ENCODE measurements around the gene FRMPD4. TPM values are rescaled to one million over a fixed set of nuclear protein-coding genes. Genes with fewer than 3 reads are reported as not detected.

The FRMPD4 gene
- total and polyA plus RNA-seq, 2 experiments from 2014 or later = 0.19 to 0.80 TPM

DNA sequence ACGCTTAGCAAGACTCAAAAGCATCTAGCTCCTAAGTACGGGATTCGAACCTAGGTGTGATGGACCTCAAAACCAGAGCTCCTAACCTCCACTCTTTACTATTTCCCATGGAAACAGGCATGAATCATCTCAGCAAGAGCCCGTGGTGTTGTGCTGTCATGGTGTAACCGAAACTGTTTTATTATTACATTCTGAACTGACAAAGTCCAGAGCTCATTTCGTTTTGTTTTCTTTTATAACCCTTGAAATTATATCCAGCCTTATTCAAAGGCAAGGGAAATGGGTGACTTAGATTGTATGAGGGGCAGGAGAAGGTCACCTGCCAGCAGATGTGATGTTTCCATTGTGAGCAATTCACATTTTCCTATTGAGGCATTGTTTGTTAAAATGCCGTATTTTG, 301.1 kb downstream of the FRMPD4 start:
- no peaks in the 10 kb centered on the region for H3K27me3 ChIP-seq (ENCODE audit: insufficient read depth)
- TF ChIP-seq, protein P1, sequence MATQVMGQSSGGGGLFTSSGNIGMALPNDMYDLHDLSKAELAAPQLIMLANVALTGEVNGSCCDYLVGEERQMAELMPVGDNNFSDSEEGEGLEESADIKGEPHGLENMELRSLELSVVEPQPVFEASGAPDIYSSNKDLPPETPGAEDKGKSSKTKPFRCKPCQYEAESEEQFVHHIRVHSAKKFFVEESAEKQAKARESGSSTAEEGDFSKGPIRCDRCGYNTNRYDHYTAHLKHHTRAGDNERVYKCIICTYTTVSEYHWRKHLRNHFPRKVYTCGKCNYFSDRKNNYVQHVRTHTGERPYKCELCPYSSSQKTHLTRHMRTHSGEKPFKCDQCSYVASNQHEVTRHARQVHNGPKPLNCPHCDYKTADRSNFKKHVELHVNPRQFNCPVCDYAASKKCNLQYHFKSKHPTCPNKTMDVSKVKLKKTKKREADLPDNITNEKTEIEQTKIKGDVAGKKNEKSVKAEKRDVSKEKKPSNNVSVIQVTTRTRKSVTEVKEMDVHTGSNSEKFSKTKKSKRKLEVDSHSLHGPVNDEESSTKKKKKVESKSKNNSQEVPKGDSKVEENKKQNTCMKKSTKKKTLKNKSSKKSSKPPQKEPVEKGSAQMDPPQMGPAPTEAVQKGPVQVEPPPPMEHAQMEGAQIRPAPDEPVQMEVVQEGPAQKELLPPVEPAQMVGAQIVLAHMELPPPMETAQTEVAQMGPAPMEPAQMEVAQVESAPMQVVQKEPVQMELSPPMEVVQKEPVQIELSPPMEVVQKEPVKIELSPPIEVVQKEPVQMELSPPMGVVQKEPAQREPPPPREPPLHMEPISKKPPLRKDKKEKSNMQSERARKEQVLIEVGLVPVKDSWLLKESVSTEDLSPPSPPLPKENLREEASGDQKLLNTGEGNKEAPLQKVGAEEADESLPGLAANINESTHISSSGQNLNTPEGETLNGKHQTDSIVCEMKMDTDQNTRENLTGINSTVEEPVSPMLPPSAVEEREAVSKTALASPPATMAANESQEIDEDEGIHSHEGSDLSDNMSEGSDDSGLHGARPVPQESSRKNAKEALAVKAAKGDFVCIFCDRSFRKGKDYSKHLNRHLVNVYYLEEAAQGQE (IDR thresholded peaks at IDR 0.05; ENCODE audit: unreplicated experiment) = no peak
- TF ChIP-seq ZNF331 (CRISPR knock-in tag; IDR thresholded peaks at IDR 0.05; ENCODE audit: low read depth) (no peak), STAT1 (IDR thresholded peaks at IDR 0.05; ENCODE audit: unreplicated experiment) (no peak), POLR2AphosphoS5 (IDR thresholded peaks at IDR 0.05; ENCODE audit: low read depth) (no peak), ZNF114 (CRISPR knock-in tag; IDR thresholded peaks at IDR 0.05) (no peak), JUNB (IDR thresholded peaks at IDR 0.05; ENCODE audit: unreplicated experiment) (no peak), NANOG (IDR thresholded peaks at IDR 0.05; ENCODE audit: borderline replicate concordance) (no peak)
- TF ChIP-seq, protein P2, sequence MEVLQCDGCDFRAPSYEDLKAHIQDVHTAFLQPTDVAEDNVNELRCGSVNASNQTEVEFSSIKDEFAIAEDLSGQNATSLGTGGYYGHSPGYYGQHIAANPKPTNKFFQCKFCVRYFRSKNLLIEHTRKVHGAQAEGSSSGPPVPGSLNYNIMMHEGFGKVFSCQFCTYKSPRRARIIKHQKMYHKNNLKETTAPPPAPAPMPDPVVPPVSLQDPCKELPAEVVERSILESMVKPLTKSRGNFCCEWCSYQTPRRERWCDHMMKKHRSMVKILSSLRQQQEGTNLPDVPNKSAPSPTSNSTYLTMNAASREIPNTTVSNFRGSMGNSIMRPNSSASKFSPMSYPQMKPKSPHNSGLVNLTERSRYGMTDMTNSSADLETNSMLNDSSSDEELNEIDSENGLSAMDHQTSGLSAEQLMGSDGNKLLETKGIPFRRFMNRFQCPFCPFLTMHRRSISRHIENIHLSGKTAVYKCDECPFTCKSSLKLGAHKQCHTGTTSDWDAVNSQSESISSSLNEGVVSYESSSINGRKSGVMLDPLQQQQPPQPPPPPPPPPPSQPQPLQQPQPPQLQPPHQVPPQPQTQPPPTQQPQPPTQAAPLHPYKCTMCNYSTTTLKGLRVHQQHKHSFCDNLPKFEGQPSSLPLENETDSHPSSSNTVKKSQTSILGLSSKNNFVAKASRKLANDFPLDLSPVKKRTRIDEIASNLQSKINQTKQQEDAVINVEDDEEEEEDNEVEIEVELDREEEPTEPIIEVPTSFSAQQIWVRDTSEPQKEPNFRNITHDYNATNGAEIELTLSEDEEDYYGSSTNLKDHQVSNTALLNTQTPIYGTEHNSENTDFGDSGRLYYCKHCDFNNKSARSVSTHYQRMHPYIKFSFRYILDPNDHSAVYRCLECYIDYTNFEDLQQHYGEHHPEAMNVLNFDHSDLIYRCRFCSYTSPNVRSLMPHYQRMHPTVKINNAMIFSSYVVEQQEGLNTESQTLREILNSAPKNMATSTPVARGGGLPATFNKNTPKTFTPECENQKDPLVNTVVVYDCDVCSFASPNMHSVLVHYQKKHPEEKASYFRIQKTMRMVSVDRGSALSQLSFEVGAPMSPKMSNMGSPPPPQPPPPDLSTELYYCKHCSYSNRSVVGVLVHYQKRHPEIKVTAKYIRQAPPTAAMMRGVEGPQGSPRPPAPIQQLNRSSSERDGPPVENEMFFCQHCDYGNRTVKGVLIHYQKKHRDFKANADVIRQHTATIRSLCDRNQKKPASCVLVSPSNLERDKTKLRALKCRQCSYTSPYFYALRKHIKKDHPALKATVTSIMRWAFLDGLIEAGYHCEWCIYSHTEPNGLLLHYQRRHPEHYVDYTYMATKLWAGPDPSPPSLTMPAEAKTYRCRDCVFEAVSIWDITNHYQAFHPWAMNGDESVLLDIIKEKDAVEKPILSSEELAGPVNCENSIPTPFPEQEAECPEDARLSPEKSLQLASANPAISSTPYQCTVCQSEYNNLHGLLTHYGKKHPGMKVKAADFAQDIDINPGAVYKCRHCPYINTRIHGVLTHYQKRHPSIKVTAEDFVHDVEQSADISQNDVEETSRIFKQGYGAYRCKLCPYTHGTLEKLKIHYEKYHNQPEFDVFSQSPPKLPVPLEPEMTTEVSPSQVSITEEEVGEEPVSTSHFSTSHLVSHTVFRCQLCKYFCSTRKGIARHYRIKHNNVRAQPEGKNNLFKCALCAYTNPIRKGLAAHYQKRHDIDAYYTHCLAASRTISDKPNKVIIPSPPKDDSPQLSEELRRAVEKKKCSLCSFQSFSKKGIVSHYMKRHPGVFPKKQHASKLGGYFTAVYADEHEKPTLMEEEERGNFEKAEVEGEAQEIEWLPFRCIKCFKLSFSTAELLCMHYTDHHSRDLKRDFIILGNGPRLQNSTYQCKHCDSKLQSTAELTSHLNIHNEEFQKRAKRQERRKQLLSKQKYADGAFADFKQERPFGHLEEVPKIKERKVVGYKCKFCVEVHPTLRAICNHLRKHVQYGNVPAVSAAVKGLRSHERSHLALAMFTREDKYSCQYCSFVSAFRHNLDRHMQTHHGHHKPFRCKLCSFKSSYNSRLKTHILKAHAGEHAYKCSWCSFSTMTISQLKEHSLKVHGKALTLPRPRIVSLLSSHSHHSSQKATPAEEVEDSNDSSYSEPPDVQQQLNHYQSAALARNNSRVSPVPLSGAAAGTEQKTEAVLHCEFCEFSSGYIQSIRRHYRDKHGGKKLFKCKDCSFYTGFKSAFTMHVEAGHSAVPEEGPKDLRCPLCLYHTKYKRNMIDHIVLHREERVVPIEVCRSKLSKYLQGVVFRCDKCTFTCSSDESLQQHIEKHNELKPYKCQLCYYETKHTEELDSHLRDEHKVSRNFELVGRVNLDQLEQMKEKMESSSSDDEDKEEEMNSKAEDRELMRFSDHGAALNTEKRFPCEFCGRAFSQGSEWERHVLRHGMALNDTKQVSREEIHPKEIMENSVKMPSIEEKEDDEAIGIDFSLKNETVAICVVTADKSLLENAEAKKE (CRISPR knock-in tag; IDR thresholded peaks at IDR 0.05) = no peak
- no peak overlapping the region for H2AFZ ChIP-seq
- H3K36me3 ChIP-seq (ENCODE audit: insufficient read depth) = no peaks in the 10 kb centered on the region
- Mint-ChIP-seq H3K9me3 (no peaks in the 10 kb centered on the region), H3K36me3 (ENCODE audit: low read depth) (no peaks in the 10 kb centered on the region), H3K4me3 (no peak overlapping the region), H3K27me3 (ENCODE audit: insufficient read depth, low read depth, poor library complexity) (no peaks in the 10 kb centered on the region), H3K27ac (no peak overlapping the region), H3K4me1 (peaks cover 20% of the 10 kb centered on the region; the same call in 2 of the 3 replicates)
- H4K20me1 ChIP-seq (replicated peaks; ENCODE audit: insufficient read depth) = no peaks in the 10 kb centered on the region
- H3K4me2 ChIP-seq = no peak overlapping the region
- H3K79me2 ChIP-seq (replicated peaks; ENCODE audit: insufficient read depth) = no peaks in the 10 kb centered on the region
- ATAC-seq (no peak), DNase-seq (ENCODE audit: low spot score) (no peak)
- 0 out of 2 replicates have a peak, but pooled peaks cover 6% of the 10 kb centered on the region for H3K4me1 ChIP-seq (ENCODE audit: insufficient read depth)
- no peak overlapping the region for H3K4me3 ChIP-seq
- no peaks in the 10 kb centered on the region for H3F3A ChIP-seq (replicated peaks; ENCODE audit: low read depth)
- H3K27ac ChIP-seq (ENCODE audit: low read depth) = no peak overlapping the region
- H3K9me2 ChIP-seq (ENCODE audit: insufficient read depth) = no peaks in the 10 kb centered on the region

Measured in GM23338 (cell line).